Activated naive CD4-positive, alpha-beta T cell (primary cell): ENCODE data around the gene CLEC16A.

Source experiments
- DNase-seq, 4 experiments: peaks; one replicate each; lab custom pipeline; 2025; lab: John Stamatoyannopoulos, UW

The CLEC16A gene

DNA sequence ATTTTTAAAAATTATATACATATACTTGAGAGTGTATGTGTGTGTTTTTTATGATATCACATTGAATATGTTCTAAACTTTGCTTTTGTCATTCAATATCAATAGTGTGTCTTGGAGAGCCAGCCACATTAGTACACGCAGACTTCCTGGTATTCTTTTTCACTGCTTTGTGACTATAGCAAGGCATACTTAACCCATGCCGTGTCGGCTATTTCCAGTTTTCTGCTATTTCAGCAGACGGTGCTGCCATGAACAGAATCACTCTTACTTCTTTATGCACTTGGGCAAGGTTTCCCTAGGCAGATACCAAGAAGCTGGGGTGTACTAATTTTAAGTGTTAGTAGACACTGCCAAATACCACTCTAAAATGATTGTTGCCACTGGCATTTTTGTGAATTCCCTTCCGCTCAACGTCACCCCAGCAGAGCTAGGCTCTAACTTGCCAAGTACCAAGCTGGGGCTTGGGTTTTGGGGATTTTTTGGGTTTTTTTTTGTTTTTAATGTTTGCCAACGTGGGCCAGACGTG lies 176.8 kb downstream of the CLEC16A start:
- DNase-seq: no peak

DNA sequence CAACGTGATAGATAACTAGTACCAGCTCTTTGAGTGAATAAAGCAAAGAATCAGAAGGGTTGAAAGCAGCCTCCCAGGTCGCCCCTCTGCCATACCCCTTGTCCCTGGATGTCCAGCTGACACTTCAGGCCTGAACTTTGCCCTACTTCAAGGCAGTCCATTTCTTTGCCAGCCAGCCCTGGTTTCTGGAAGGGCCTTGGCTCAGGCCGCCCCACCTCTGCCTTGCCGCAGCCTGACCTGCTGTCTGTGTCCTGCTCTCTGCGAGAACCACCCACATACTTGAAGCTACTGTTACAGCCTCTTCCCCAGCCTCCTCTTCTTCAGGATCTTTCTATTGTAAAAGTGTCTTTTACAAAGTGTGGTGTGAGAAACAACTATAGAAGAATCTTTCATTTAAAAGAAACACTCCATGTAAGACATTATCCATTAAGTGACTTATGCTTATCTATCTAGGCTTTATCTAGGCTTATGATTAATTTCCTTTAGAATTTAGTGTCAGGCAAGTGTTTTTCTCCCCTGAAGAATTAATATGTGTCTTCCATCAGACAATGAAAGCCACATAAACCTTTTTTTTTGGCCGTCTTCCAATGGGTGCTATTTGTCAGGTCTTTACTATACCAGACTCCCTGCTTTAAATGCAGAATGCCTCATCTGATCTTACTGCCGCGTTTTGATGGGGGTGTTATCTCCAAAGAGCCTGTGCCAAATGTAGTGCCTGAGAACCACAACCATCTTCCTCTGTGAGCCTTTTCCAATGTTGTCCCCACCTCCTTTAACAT lies 177.7 kb downstream of the CLEC16A start:
- no peak for DNase-seq

DNA sequence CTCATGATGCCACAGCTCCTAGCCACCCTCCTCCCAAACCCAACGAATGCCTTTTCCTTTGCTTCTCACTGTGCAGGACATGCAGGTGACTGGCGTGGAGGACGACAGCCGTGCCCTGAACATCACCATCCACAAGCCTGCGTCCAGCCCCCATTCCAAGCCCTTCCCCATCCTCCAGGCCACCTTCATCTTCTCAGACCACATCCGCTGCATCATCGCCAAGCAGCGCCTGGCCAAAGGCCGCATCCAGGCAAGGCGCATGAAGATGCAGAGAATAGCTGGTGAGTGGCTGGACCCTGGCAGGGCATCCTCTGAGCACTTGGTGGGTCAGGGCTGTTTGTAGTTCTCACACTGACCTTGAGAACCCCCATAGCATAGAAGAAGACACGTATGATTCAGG lies 179.3 kb downstream of the CLEC16A start:
- no peak for DNase-seq

DNA sequence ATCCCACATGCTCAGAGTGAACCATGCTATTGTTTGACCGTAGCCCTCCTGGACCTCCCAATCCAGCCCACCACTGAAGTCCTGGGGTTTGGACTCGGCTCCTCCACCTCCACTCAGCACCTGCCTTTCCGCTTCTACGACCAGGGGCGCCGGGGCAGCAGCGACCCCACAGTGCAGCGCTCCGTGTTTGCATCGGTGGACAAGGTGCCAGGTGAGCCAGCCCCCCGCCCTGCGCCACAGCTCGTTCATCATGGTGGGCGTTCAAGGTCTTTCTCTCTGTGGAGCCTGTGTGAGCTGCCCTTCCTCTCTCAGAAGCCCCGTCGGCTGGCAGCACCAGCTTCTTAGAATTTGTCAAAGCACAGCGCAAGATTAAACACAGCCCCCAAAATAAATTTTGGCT lies 181.6 kb downstream of the CLEC16A start:
- no peak for DNase-seq

DNA sequence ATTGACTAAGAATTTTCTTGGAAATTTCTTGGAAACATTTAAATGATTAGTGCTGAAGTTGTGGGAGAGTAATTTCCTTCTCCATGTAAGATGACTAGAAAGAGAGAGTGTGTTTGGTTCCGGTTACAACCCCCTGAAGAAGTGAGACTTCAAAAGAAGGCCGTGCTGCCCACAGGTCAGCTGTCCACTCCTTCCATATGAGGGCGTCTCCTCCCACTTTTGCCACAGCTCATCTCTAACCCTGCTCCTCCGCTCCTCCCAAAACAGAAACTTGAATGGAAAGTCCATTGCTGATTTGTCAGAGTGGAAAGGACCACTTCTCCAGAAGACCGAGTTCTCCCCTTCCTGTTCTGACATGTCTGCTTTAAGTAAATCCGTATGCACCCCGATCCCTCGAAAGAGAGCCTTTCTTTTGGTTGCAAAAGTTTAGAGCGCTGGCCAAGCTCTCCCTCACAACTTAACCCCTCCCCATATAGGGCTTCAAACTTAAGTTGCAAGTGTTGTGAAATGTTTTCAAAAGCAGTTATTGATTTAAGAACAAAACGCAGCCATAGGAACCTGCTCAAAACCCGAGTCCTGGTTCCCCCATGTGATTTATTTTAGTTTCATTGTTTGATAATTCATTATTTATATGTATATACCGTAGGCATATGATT lies 182.2 kb downstream of the CLEC16A start:
- no peak for DNase-seq

DNA sequence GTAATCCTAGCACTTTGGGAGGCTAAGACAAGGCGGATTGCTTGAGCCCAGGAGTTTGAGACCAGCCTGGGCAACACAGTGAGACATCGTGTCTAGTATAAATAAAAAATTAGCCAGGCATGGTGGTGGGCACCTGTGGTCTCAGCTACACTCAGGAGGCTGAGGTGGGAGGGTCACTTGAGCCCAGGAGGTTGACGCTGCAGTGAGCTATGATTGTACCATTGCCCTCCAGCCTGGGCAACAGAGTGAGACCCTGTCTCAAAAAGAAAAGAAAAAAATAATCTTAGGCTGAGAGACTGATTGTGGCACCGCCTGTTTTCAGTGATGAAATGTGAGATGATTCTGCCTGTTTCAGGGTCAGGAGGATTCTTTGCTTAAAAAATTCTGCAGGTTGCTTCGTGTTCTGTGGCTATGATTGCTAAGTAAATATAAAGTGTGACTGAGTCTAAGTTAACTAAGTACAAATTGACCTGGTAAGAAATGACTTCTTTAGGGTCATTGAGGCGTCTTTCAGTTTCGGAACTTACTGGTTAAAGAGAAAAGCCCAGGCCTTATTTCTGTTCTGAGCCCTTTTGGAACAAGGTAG lies 183.3 kb downstream of the CLEC16A start:
- no peak for DNase-seq

DNA sequence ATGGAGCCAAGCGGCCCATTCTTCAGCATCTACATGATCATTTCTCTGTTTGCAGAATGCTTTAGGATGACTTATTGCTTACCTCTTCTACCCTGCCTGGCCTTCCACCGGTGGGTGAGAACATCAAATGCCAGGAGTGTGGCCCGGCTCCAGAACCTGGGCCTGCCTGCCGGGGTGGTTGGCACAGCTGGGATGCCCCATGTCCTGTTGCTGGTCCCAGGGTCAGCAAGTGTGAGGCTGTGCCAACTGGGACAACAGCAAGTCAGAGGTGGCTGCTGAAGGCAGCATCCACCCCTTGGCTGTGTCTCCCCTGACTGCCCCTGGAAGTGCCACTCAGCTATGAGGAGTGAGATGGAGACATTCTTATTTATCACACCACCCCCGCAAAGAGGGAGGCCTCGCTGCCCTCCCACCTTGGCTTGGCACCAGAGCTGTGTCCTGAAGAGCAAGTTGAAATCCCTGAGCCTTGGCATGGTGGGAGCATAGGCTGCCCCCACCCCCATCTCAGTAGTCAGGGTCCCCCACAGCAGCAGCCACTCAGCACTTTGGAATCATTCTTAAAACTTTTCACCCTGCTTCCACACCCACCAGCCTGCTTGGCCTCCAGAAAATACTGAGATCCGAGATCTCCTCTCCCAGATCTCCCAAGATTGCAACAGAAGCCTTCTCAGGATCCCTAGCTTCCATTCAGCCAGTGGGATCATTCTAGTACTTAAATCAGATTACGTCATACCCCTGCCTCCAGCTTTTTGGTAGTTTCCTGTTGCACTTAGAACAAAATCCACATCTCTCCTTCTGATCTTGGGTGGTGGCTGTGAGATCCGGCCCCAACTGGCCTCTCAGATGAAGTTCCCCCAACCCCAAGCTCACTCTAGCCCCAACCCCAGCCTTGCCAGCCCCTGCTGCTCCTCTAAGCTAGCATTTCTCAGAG lies 184.1 kb downstream of the CLEC16A start:
- no peak for DNase-seq

DNA sequence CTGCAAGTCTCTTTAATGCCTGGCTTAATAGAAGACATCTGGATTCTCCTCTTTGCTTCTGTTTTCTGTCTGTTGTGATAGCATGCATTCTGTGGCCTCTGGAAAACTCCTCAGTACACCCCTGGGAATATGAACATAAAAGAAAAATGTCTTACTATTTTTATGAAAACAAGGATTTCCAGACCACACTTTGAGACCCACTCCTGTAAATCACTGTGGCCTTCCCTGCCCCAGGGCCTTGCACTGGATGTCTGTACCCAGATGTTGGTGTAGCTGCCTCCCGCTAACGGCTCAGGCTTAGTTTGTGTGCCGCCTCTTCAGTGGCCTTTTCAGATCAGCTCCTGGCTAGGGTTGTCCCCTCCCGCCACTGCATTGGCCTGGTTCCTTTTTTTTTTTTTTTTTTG lies 185.0 kb downstream of the CLEC16A start:
- DNase-seq: no peak

DNA sequence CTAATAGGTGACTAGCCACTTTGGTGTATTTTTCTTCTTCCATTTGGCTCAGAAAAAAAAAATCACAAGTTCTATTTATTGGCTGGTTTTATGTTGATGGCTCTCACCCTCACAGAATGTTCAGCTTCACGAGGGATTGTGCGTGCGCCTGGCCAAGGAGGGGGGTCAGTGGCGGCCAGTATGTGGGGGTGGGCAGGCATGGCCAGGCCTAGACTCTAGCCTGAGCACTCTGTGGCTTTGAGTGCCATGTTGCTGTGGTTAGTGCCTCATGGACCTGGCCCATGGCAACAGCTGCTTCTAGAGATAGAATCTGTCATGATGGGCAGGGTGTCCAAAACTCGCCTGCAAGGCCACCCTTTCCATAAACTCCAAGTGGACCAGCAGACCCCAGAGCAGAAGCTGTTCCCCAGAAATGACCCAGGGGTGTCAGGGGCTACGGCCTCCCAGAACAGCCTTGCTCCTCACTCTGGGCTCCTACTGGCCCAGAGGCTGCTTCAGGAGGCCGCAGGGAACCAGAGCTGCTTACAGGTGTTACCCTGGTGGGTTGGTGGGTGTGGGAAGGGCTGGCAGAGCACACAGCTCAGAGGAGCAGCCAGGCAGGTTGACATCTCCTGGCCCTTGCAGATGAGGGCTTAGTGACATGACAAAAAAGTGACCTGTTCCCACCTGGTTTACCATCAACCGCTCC lies 186.8 kb downstream of the CLEC16A start:
- DNase-seq: no peak

DNA sequence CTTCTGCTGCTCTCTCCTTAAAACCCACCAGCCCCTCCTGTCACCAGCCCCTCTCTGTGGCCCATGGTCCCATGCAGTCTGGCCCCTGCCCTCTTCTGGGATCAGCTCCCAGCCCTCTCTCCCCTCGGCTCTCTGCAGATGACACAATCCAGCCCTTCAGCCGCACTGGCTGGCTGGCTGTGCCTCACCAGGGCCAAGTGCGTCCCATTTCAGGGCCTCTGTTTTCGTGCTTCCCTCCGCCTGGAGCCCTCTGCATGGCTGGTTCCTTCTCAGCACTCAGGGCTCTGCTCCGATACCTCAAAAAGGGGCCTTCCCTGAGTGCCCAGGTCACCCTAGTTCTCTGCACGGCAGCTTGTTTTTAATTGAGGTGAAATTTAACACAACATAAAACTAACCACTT lies 187.3 kb downstream of the CLEC16A start:
- DNase-seq: no peak

DNA sequence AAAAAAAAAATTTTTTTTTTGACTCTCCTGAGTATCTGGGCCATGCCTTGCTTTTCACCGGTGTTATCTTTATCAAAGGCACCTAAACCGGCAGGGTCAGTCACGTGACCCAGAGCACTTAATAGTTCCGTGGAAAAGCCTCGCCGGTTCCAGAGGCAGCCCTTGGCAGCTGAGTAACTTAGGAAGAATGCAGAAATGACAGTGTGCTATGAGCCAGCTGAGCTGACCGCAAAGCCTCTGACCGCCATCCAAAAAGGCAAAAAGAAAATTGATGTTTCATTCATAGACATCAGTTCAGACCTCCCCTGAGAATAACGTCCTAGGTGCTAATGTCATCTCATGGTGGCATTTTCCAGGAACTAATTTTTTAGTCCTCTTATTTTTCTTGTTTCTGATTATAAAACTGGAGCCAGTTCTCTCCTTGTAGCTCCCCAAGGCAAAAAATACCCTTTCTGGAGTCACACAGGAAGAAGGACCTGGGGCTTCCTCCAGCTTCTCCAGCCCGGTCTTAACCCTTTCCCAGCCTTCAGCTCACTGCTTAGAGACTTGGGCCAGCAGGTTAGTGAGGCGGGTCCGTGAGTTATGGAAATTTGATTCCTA lies 189.1 kb downstream of the CLEC16A start:
- no peak for DNase-seq

DNA sequence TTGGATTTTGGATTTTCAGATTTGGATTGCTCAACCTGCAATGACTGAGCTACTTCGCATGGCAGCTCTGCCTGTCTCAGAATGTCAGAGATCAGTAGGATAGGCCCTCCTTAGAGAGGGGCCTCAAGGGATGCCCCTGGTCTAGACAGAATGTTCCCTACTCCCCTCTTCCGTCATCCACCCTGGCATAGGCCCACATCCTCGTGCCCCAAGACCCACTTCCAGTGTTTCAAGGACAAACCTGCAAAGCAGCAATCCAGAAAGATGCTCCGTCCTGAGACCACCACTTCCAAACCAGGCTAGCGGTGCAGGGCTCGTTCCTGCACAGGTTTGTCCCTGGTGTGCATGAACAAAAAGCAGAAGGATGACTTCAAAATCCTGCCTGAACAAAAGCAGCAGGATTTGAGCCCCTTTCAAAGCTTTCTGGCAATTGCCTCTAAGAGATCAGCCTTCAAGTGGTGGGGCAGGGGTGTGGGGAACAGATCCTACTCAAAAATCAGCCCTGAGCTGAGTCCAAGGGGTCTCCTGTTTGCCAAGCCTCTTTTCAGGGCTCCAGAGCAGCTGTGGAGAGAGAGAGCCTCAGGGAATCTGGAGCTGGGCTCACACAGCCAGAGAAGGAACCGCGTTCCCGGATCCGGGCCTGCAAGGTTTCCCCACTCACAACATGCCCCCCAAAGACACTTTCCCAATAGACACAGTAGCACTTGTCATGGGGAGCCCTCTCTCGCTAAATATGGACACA lies 190.5 kb downstream of the CLEC16A start:
- no peak for DNase-seq

DNA sequence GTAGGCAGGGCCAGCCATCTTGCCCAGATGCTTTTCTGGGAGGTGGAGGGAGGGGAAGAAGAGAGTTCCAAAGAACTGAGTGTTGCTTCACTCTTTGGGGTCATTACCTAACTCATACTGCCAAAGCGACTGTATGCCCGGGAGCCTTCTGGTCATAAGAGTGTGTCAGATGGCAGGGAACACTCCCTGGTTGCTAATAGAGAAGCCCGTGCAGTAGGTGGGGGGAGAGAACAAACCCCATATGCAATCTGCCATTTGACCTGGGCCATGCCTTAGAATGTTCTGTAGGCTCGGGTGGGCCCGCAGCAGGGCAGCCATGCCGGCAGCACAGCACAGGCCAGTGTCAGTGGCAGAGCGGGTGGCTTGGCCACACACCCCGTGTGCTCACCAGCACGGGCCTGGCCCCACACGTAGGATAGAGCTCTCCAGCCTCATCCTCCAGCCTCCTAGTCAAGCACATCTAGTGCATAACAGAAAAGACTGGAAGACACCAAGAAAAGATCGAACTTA lies 191.2 kb downstream of the CLEC16A start:
- no peak for DNase-seq

DNA sequence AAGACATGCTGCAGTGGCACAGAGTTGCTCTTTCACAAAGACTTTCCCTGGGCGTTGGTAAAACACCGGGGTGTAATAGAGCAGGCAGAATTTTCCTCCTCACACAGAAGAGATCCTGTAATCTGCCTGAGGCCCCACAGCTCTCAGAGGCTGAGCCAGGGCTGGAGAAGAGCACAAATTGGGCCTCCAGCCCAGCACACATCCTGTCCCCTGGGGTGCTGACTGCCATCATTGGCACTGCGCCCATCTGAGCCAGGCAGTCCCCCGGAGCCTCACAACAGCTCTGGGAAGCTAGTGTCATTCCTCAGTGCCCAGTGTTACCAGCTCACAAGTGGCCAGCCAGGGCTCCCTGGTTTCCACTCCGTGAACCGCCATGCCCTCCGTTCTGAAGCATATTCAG lies 192.2 kb downstream of the CLEC16A start:
- no peak for DNase-seq

DNA sequence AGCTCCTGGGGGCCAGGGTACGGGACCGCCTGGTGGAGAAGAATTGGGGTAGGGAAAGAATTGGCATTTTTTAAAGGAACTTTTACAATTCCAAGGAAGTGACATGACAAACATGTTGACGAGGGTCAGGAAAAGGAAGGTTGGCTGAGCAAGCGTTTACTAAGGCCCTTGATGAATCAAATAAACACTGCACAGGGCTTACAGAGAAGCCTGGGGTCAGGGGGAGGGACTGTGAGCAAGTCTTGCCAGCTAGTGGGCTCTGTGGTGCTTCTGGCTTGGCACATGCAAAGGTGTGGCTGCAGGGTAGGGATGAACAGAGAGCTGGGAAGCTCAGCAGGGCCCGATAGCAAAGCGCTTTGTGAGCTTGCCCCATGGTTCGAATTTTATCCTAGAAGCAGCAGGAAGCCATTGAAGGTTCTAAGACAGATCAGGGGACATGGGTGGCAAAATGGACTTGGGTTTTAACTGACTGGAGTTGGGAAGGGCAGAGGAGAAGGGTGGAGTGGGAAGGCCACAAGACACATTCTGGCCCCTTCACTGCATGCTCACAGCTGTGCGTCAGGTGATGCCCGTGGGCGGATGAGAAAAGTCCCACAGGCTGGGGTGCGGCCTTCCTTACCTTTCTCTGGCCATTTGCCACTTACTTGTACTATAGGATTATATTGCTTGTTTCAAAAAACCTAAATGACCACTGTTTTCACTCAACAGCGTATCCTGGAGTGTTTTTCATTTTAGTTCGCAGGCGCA lies 193.8 kb downstream of the CLEC16A start:
- DNase-seq: no peak

DNA sequence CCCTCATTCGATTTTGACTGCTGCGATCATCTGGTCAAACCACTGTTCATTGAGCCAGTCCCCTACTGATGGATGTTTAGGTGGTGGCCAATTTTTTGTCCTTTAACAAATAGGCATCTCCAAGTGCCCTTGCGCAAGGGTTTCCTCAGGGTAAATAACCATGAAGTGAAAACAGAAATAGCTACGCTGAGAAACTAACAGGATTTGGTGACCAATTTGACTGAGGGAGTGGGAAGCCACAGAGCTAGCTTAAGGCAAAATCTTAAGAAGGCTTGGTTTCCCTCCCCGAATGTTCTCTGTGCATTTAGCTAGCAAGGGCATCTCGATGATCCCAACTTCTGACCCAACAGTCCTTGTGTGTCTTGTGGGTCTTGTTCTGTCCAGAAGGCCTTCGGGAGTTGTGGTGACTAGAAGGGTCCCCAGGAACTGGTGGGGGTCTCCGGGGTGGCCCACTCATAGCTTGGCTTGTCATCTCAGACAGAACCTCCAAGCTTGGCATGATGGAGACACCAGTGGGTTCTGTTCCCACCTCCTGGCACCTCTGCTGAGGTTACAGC lies 194.5 kb downstream of the CLEC16A start:
- no peak for DNase-seq

DNA sequence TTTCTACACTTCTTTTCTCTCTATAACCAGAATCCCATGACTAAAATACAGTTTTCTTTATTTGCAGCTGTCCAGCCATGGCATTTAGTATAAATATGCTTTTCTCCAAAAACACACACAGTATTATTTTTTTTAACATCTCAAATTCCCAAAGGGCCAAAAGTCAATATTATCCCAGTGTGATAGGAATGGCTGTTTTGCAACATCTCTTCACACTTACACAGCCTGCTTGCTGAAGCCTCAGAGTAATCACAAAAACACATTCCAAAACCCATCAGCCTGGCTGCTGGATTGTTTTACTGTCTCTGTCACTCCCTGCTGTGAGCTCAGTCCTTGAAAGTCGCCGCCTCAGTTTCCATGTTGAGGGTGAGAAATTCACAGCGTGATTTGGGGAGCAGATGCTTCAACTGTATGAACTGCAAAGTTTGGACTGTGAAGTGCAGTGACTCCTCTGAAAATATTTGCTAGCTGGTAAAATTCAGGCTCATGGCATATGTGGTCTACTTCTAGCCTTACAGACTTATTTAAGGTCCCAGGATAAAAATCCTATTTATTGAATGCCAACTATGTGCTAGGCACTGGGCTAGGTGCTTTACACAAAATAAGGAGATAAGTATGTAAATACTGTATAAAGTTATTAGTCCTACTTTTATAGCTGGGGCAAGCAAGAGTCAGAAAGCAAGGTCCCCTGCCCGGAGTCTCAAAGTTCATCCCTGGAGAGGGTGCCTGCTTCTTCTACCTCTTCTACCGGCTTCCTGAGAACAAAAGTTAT lies 195.1 kb downstream of the CLEC16A start:
- no peak for DNase-seq

DNA sequence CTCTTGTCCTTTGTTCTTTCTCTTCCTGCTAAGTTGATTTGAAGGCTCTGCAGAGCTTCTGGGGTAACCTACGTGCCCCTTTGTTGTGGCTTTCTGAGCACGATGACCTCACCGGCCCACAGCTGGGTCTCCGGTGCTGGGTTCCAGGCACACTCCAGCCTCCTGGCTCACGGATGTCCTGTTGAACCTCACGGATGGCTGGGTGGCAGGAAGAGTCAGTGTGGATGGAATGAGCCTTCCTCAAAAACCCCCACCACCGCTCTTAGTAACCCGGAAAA lies 195.7 kb downstream of the CLEC16A start:
- DNase-seq: peak in 1 of 4 experiments; percentile 12

DNA sequence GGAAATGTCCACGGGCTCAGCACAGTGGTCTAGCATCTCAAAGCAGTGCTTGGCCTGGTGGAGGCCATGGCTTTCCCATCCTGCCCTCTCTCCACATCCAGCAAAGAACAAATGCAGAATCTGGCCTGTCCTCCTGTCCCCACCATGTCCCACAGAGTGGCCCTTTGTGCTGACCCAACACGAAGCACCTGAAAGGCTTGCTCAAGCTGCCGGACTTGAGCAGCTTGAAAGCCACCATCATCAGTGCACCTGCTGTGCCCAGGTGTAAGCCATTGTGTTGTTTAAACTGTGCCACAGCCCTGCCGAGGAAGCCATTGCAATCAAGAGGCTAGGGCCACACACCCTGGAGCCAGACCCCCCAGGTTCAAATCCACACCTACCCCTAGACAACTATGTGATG lies 196.1 kb downstream of the CLEC16A start:
- DNase-seq: no peak
